Caco-2 (cell line): Measurements from ENCODE around the gene CASP12. TPM values are rescaled to one million over a fixed set of nuclear protein-coding genes. Genes with fewer than 3 reads are reported as not detected.

Experiments
- BruUV-seq: library from RNA; stranded (reverse); fragments of 400-500 nt; replicated peaks from 2 replicates; lab custom pipeline; 2021; lab: Mats Ljungman, UMichigan
- CTCF ChIA-PET: fragments of 300-600 bp; sonication (Branson Sonifier 250); formaldehyde crosslinking; loops from one replicate; lab custom pipeline; 2022; ENCODE audit warnings: antibody characterized with exemption; lab: Charles Lee
- POLR2A ChIA-PET: fragments of 300-600 bp; sonication (Branson Sonifier 250); formaldehyde crosslinking; loops from one replicate; lab custom pipeline; 2022; ENCODE audit warnings: antibody characterized with exemption; lab: Charles Lee
- DNase-seq, 2 experiments: peaks; one replicate each; pipeline versions ENCODE4 v3.0.0 to v3.0.0-alpha.2; 2020 to 2022
- H3K27me3 ChIP-seq: replicated peaks from 2 replicates; pipeline ENCODE4 v1.6.0; 2011; ENCODE audit warnings: low read length; ENCODE audit not compliant: control insufficient read depth, insufficient read depth
- H3K36me3 ChIP-seq: 2 replicates; pipeline ENCODE4 v1.5.1; 2011; ENCODE audit warnings: low read length; ENCODE audit not compliant: control insufficient read depth, insufficient read depth
- H3K4me1 ChIP-seq: fragments of 250-450 bp; sonication (Bioruptor Pico); 2 replicates; pipeline ENCODE4 v1.5.1; 2020; ENCODE audit warnings: mild to moderate bottlenecking
- H3K4me3 ChIP-seq: 2 replicates; pipeline ENCODE4 v1.5.1; 2011; ENCODE audit warnings: low read depth, mild to moderate bottlenecking, control low read depth, low read length
- H3K9me3 ChIP-seq: fragments of 250-450 bp; sonication (Bioruptor Pico); 2 replicates; pipeline ENCODE4 v1.5.1; 2020; ENCODE audit warnings: mild to moderate bottlenecking, moderate library complexity
- H3K27ac Mint-ChIP-seq: one replicate; pipeline ENCODE4 v1.8.0; 2022; ENCODE audit warnings: mixed read lengths; ENCODE audit not compliant: unreplicated experiment
- H3K27me3 Mint-ChIP-seq: one replicate; pipeline ENCODE4 v1.8.0; 2022; ENCODE audit warnings: mixed read lengths; ENCODE audit not compliant: insufficient read depth, unreplicated experiment
- H3K36me3 Mint-ChIP-seq: one replicate; pipeline ENCODE4 v1.8.0; 2022; ENCODE audit warnings: mild to moderate bottlenecking, mixed read lengths; ENCODE audit not compliant: insufficient read depth, unreplicated experiment
- H3K4me1 Mint-ChIP-seq: one replicate; pipeline ENCODE4 v1.8.0; 2022; ENCODE audit warnings: low read depth, mixed read lengths; ENCODE audit not compliant: unreplicated experiment
- H3K4me3 Mint-ChIP-seq: one replicate; pipeline ENCODE4 v1.8.0; 2022; ENCODE audit warnings: mild to moderate bottlenecking, moderate library complexity, mixed read lengths; ENCODE audit not compliant: unreplicated experiment
- H3K9me3 Mint-ChIP-seq: one replicate; pipeline ENCODE4 v1.8.0; 2022; ENCODE audit warnings: mixed read lengths; ENCODE audit not compliant: unreplicated experiment
- CTCF ChIP-seq, 2 experiments: fragments of 200-600 bp in 1 of 2; IDR thresholded peaks; 1 replicate in 1 of 2; 2 replicates in 1 of 2; pipeline versions ENCODE4 v1.5.1 to v1.8.0; 2011 to 2022; ENCODE audit warnings: antibody characterized with exemption in 1 of 2, control low read depth in 1 of 2, inconsistent platforms in 1 of 2, low read depth in 1 of 2, low read length in 1 of 2, mild to moderate bottlenecking in 1 of 2, moderate library complexity in 1 of 2; ENCODE audit not compliant: insufficient read depth in 1 of 2, severe bottlenecking in 1 of 2, unreplicated experiment in 1 of 2
- intact Hi-C: fragments of 100-400 bp; cut with micrococcal nuclease; formaldehyde crosslinking; loops from one replicate; pipeline ENCODE4 v1.10.0; 2022; ENCODE audit not compliant: unreplicated experiment
- total RNA-seq: library from RNA; stranded (reverse); gene quantifications from 2 replicates; pipeline ENCODE4 v1.2.3, GENCODE V29; 2022

Gene CASP12
- total RNA-seq, 1 experiment from 2014 or later, result not detected

DNA sequence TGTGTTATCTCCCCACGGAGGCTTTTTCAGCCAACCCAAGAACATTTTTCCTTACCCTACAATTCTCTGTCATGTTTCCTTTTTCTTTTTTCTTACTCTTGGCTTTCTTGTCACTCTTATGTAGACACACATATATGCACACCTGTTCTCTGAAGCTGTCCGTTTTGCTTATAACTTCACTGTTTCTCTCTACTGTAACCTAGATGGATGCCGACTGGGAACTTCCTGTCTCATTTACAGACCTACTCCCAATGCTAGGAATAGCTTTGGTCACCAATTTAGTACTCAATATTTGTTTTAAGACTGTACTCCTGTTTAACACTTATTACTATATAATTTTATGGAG, 9.9 kb upstream of the CASP12 start:
- Histone ChIP-seq H3K27me3 (no peaks in the 10 kb centered on the region), H3K9me3 (no peaks in the 10 kb centered on the region), H3K4me1 (no peaks in the 10 kb centered on the region), H3K36me3 (no peaks in the 10 kb centered on the region), H3K4me3 (no peak overlapping the region)
- CTCF ChIA-PET, result no interaction called here
- no peak for TF ChIP-seq CTCF (IDR thresholded peaks at IDR 0.05; ENCODE audit: insufficient read depth in 1 of 2, low read depth in 1 of 2, low read length in 1 of 2, severe bottlenecking in 1 of 2, unreplicated experiment in 1 of 2)
- Mint-ChIP-seq H3K27me3 (no peaks in the 10 kb centered on the region), H3K9me3 (no peaks in the 10 kb centered on the region), H3K4me3 (no peak overlapping the region), H3K27ac (no peak overlapping the region), H3K36me3 (no peaks in the 10 kb centered on the region), H3K4me1 (no peaks in the 10 kb centered on the region)
- POLR2A ChIA-PET, result no interaction called here
- intact Hi-C loops, result loop anchor here (10.0 kb wide), 1 partner anchor 957 kb away; no protein-coding TSS in a partner anchor
- DNase-seq, result no peak
- no TSS peak for BruUV-seq

GRCh38 chr11:104907521-104908185, 9.4 kb upstream of the CASP12 start:
- Histone ChIP-seq H3K9me3 (no peaks in the 10 kb centered on the region), H3K4me1 (no peaks in the 10 kb centered on the region), H3K4me3 (no peak overlapping the region), H3K36me3 (no peaks in the 10 kb centered on the region), H3K27me3 (no peaks in the 10 kb centered on the region)
- POLR2A ChIA-PET, result no interaction called here
- DNase-seq, result no peak
- CTCF ChIA-PET, result no interaction called here
- intact Hi-C loops, result loop anchor here (10.0 kb wide), 1 partner anchor 957 kb away; no protein-coding TSS in a partner anchor
- no peak for TF ChIP-seq CTCF (IDR thresholded peaks at IDR 0.05; ENCODE audit: insufficient read depth in 1 of 2, low read depth in 1 of 2, low read length in 1 of 2, severe bottlenecking in 1 of 2, unreplicated experiment in 1 of 2)
- no TSS peak for BruUV-seq
- Mint-ChIP-seq H3K27me3 (no peaks in the 10 kb centered on the region), H3K9me3 (no peaks in the 10 kb centered on the region), H3K4me3 (no peak overlapping the region), H3K4me1 (no peaks in the 10 kb centered on the region), H3K36me3 (no peaks in the 10 kb centered on the region), H3K27ac (no peak overlapping the region)

DNA sequence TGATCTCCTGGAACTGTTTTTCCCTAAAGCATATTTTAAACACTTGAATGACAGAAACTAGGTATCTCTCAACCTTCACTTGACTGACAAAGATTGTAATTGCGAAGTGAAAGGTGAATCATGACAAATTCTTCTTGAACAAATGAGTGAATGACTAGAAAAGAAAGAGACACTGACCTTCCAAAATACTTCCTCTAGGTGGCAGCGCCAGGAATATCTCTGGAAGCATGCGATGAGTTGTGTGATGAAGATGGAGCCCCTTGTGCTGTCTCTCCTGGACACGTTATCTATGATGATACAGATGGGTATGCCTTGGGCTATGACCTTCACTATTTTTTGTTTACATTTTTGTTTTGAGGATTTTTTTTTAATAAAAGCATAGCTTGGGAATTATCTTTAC, 7.0 kb upstream of the CASP12 start:
- Histone ChIP-seq H3K36me3 (no peaks in the 10 kb centered on the region), H3K9me3 (no peaks in the 10 kb centered on the region), H3K4me3 (no peak overlapping the region), H3K4me1 (no peaks in the 10 kb centered on the region), H3K27me3 (no peaks in the 10 kb centered on the region)
- H3K4me3 Mint-ChIP-seq, result no peak overlapping the region
- peak; percentile 34 to 51 for TF ChIP-seq CTCF (IDR thresholded peaks at IDR 0.05; ENCODE audit: insufficient read depth in 1 of 2, low read depth in 1 of 2, low read length in 1 of 2, severe bottlenecking in 1 of 2, unreplicated experiment in 1 of 2)
- no peaks in the 10 kb centered on the region for H3K36me3 Mint-ChIP-seq
- CTCF ChIA-PET, result no interaction called here
- H3K27ac Mint-ChIP-seq, result no peak overlapping the region
- H3K9me3 Mint-ChIP-seq, result no peaks in the 10 kb centered on the region
- no peaks in the 10 kb centered on the region for H3K4me1 Mint-ChIP-seq
- no peaks in the 10 kb centered on the region for H3K27me3 Mint-ChIP-seq
- BruUV-seq, result no TSS peak
- peak in 1 of 2 experiments; percentile 29 for DNase-seq
- intact Hi-C loops, result loop anchor here (10.0 kb wide), 1 partner anchor 960 kb away; no protein-coding TSS in a partner anchor
- POLR2A ChIA-PET, result no interaction called here
